Nephron progenitor cell (in vitro differentiated cells): ENCODE results near the gene MYDGF.
"Not testable (repeated sequence)": the region's sequence is repeated elsewhere in the genome, so short reads cannot be mapped to it uniquely, and the experiment has no call there.

ENCODE experiments used
- DNase-seq: peaks from one replicate; pipeline ENCODE4 v3.0.0; 2021
- H3K27ac Mint-ChIP-seq: 2 replicates; pipeline ENCODE4 v1.8.0; 2021; ENCODE audit warnings: mild to moderate bottlenecking, moderate library complexity, mixed read lengths
- H3K27me3 Mint-ChIP-seq: 2 replicates; pipeline ENCODE4 v1.8.0; 2021; ENCODE audit warnings: mild to moderate bottlenecking, low read depth, mixed read lengths; ENCODE audit not compliant: poor library complexity
- H3K36me3 Mint-ChIP-seq: 2 replicates; pipeline ENCODE4 v1.8.0; 2021; ENCODE audit warnings: low read depth, mixed read lengths
- H3K4me1 Mint-ChIP-seq: 2 replicates; pipeline ENCODE4 v1.8.0; 2021; ENCODE audit warnings: mixed read lengths
- H3K4me3 Mint-ChIP-seq: 2 replicates; pipeline ENCODE4 v1.8.0; 2021; ENCODE audit warnings: mild to moderate bottlenecking, moderate library complexity, mixed read lengths
- H3K9me3 Mint-ChIP-seq: 2 replicates; pipeline ENCODE4 v1.8.0; 2021; ENCODE audit warnings: mild to moderate bottlenecking, moderate library complexity, mixed read lengths
- CTCF ChIP-seq: fragments of 200-600 bp; sonication (generic); IDR thresholded peaks from 2 replicates; pipeline ENCODE4 v1.5.0; 2021; ENCODE audit warnings: antibody characterized with exemption

Gene MYDGF

GRCh38 chr19:4682417-4683200 lies 12.5 kb upstream of the MYDGF start:
- Mint-ChIP-seq H3K4me1 (peaks cover 5% of the 10 kb centered on the region), H3K4me3 (no peak overlapping the region), H3K9me3 (no peaks in the 10 kb centered on the region), H3K27ac (no peak overlapping the region), H3K36me3 (peaks cover 34% of the 10 kb centered on the region), H3K27me3 (peaks cover 2% of the 10 kb centered on the region)
- TF ChIP-seq CTCF: no peak
- DNase-seq: no peak

DNA sequence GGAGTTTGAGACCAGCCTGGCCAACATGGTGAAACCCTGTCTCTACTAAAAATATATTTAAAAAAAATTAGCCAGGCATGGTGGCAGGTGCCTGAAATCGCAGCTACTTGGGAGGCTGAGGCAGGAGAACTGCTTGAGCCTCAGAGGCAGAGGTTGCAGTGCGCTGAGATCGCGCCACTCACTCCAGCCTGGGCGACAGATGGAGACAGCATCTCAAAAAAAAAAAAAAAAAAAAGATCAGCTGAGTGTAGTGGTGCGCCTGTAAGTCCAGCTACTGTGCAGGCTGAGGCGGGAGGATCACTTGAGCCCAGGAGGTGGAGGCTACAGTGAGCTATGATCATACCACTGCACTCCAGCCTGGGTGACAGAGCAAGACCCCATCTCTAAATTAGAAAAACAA lies 9.9 kb upstream of the MYDGF start:
- not testable (repeated sequence) for H3K27me3 Mint-ChIP-seq, H3K4me3 Mint-ChIP-seq, H3K9me3 Mint-ChIP-seq, DNase-seq
- peaks cover 19% of the 10 kb centered on the region for H3K4me1 Mint-ChIP-seq
- H3K36me3 Mint-ChIP-seq: peaks cover 37% of the 10 kb centered on the region
- H3K27ac Mint-ChIP-seq: peak overlapping the region; percentile 77

DNA sequence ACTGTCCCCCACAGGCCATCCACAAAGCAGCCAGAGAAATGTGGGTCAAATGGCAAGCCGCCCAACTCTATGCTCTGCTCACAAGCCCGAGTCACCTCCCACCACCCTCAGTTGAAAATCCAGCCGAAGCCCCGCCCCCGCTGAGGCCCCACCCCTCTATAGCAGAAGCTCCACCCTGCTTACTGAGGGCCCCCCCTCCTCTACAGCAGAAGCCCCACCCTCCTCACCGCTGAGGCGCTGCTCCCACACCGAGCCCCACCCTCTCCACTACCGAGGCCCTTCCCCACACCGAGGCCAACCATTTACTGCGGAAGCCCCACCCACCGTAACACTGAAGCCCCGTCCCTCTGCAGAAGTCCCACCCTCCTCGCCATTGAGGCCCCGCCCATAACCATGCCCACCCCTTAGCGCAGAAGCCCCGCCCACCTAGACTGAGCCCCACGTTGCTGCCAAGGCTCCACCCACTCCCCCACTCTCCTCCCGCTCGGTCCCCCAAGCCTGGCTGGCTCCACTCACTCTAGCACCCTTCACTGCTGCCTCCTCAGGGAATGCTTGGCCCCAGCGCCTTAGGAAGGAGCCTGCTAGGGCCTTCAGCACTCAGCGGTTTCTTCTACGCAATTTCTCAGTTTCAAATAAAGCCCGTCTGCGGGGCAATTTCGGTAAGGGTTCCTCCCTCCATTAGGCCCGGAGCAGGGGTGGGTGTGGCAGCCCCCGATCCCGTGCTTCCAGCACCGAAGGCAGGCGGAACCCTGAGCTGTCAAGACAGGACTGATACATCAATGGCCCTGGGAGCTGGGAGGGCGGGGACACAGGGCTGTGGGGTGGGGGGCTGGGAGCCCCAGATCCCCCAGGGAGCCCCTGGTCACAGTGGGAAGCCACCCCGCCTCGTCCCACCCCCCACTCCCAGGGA lies 9.0 kb upstream of the MYDGF start:
- H3K36me3 Mint-ChIP-seq: peaks cover 35% of the 10 kb centered on the region
- H3K27me3 Mint-ChIP-seq: no peaks in the 10 kb centered on the region
- peak overlapping the region; percentile 57 for H3K27ac Mint-ChIP-seq
- H3K9me3 Mint-ChIP-seq: no peaks in the 10 kb centered on the region
- TF ChIP-seq CTCF: no peak
- no peak overlapping the region for H3K4me3 Mint-ChIP-seq
- H3K4me1 Mint-ChIP-seq: peaks cover 24% of the 10 kb centered on the region
- DNase-seq: peak; percentile 73

- H3K36me3 Mint-ChIP-seq: peaks cover 27% of the 10 kb centered on the region
- no peak overlapping the region for H3K4me3 Mint-ChIP-seq
- TF ChIP-seq CTCF: peak; percentile 45
- peaks cover 4% of the 10 kb centered on the region for H3K27me3 Mint-ChIP-seq
- H3K27ac Mint-ChIP-seq: peak overlapping the region; percentile 39
- no peaks in the 10 kb centered on the region for H3K9me3 Mint-ChIP-seq
- DNase-seq: peak; percentile 50
- H3K4me1 Mint-ChIP-seq: peaks cover 31% of the 10 kb centered on the region
Measured at GRCh38 chr19:4676955-4677731, 7.0 kb upstream of the MYDGF start.

DNA sequence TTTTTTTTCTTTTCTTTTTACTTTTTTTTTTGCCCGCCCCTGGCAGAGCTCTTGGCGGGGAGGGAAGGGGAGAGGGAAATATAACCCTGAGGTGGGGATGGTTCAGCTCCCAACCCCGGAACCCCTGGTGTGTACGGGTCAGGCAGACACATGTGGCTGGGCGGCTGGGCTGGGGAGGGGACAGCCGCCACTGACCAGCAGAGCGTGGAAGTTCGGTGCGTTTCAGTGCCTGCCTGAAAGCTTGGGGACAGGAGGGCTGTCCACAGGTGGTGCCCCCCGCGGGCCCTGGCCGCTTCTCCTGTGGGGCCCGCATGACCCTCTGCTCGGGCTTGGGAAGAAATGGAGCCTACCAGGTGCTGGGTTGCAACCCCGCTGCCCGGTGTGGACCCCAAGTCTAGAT lies 5.2 kb upstream of the MYDGF start:
- Mint-ChIP-seq H3K27ac (peak overlapping the region; percentile 36), H3K4me3 (no peak overlapping the region), H3K36me3 (peaks cover 19% of the 10 kb centered on the region), H3K27me3 (peaks cover 4% of the 10 kb centered on the region), H3K4me1 (peaks cover 31% of the 10 kb centered on the region), H3K9me3 (no peaks in the 10 kb centered on the region)
- TF ChIP-seq CTCF: no peak
- DNase-seq: peak; percentile 29

DNA sequence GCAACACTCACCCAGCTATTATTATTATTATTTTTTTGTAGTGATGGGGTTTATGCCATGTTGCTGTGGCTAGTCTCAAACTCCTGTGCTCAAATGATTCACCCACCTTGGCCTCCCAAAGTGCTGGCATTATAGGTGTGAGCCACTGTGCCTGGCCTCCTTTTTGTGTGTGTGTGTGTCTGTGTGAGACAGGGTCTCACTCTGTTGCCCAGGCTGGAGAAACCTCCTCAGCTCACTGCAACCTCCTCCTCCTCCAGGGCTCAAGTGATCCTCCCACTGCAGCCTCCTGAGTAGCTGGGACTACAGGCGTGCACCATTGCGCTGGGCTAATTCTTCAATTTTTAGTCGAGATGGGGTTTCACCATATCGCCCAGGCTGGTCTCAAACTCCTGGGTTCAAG lies 3.6 kb upstream of the MYDGF start:
- H3K4me1 Mint-ChIP-seq: peaks cover 37% of the 10 kb centered on the region
- H3K27me3 Mint-ChIP-seq: peaks cover 4% of the 10 kb centered on the region
- no peaks in the 10 kb centered on the region for H3K9me3 Mint-ChIP-seq
- no peak for TF ChIP-seq CTCF
- H3K4me3 Mint-ChIP-seq: no peak overlapping the region
- H3K27ac Mint-ChIP-seq: peak overlapping the region; percentile 69
- peaks cover 12% of the 10 kb centered on the region for H3K36me3 Mint-ChIP-seq
- DNase-seq: no peak
